ENCODE data around the gene DCAKD.

DCAKD gene

GRCh38 chr17:45009676-45010467 lies 41.6 kb downstream of the DCAKD start:
- H3K27me3 Mint-ChIP-seq, result peaks cover 16% of the 10 kb centered on the region
- DNase-seq (no peak), ATAC-seq (no peak)
- no peak overlapping the region for H3K27ac Mint-ChIP-seq
- no peak overlapping the region for H3K4me3 Mint-ChIP-seq
- H3K4me1 Mint-ChIP-seq, result no peaks in the 10 kb centered on the region
- no peaks in the 10 kb centered on the region for H3K9me3 Mint-ChIP-seq
- no peaks in the 10 kb centered on the region for H3K36me3 Mint-ChIP-seq (ENCODE audit: low read depth)

- no peak overlapping the region for H3K27ac Mint-ChIP-seq
- no peaks in the 10 kb centered on the region for H3K9me3 Mint-ChIP-seq
- no peaks in the 10 kb centered on the region for H3K4me1 Mint-ChIP-seq
- H3K36me3 Mint-ChIP-seq (ENCODE audit: low read depth), result no peaks in the 10 kb centered on the region
- H3K27me3 Mint-ChIP-seq, result peaks cover 18% of the 10 kb centered on the region
- H3K4me3 Mint-ChIP-seq, result no peak overlapping the region
- no peak for ATAC-seq
- DNase-seq, result no peak
Measured at GRCh38 chr17:45008216-45008615, 43.2 kb downstream of the DCAKD start.

GRCh38 chr17:45006927-45007461 lies 44.4 kb downstream of the DCAKD start:
- H3K36me3 Mint-ChIP-seq (ENCODE audit: low read depth), result no peaks in the 10 kb centered on the region
- ATAC-seq, result no peak
- H3K27ac Mint-ChIP-seq, result no peak overlapping the region
- H3K27me3 Mint-ChIP-seq, result peaks cover 18% of the 10 kb centered on the region
- H3K4me3 Mint-ChIP-seq, result no peak overlapping the region
- no peak for DNase-seq
- no peaks in the 10 kb centered on the region for H3K4me1 Mint-ChIP-seq
- H3K9me3 Mint-ChIP-seq, result no peaks in the 10 kb centered on the region

GRCh38 chr17:45005700-45006099 lies 45.7 kb downstream of the DCAKD start:
- Mint-ChIP-seq H3K4me1 (no peaks in the 10 kb centered on the region), H3K9me3 (no peaks in the 10 kb centered on the region), H3K27me3 (peaks cover 18% of the 10 kb centered on the region), H3K27ac (no peak overlapping the region), H3K36me3 (ENCODE audit: low read depth) (no peaks in the 10 kb centered on the region), H3K4me3 (no peak overlapping the region)
- DNase-seq (no peak), ATAC-seq (no peak)

GRCh38 chr17:45004388-45004787 lies 47.0 kb downstream of the DCAKD start:
- Mint-ChIP-seq H3K27ac (no peak overlapping the region), H3K36me3 (ENCODE audit: low read depth) (no peaks in the 10 kb centered on the region), H3K27me3 (peaks cover 18% of the 10 kb centered on the region), H3K4me1 (no peaks in the 10 kb centered on the region), H3K4me3 (no peak overlapping the region), H3K9me3 (peaks cover 4% of the 10 kb centered on the region)
- DNase-seq (no peak), ATAC-seq (no peak)

GRCh38 chr17:45003877-45004276 lies 47.6 kb downstream of the DCAKD start:
- DNase-seq, result no peak
- Mint-ChIP-seq H3K4me3 (no peak overlapping the region), H3K4me1 (no peaks in the 10 kb centered on the region), H3K27ac (no peak overlapping the region), H3K27me3 (peaks cover 18% of the 10 kb centered on the region), H3K9me3 (peaks cover 8% of the 10 kb centered on the region), H3K36me3 (ENCODE audit: low read depth) (no peaks in the 10 kb centered on the region)
- no peak for ATAC-seq

GRCh38 chr17:45001310-45001709 lies 50.1 kb downstream of the DCAKD start:
- no peak overlapping the region for H3K4me3 Mint-ChIP-seq
- ATAC-seq, result no peak
- H3K27ac Mint-ChIP-seq, result no peak overlapping the region
- no peaks in the 10 kb centered on the region for H3K4me1 Mint-ChIP-seq
- H3K36me3 Mint-ChIP-seq (ENCODE audit: low read depth), result no peaks in the 10 kb centered on the region
- peaks cover 9% of the 10 kb centered on the region for H3K27me3 Mint-ChIP-seq
- peaks cover 8% of the 10 kb centered on the region for H3K9me3 Mint-ChIP-seq
- no peak for DNase-seq

GRCh38 chr17:44999433-44999832 lies 52.0 kb downstream of the DCAKD start:
- H3K27me3 Mint-ChIP-seq, result peaks cover 8% of the 10 kb centered on the region
- H3K36me3 Mint-ChIP-seq (ENCODE audit: low read depth), result no peaks in the 10 kb centered on the region
- no peaks in the 10 kb centered on the region for H3K4me1 Mint-ChIP-seq
- no peak overlapping the region for H3K27ac Mint-ChIP-seq
- ATAC-seq, result no peak
- DNase-seq, result no peak
- H3K4me3 Mint-ChIP-seq, result no peak overlapping the region
- H3K9me3 Mint-ChIP-seq, result peaks cover 8% of the 10 kb centered on the region

GRCh38 chr17:44998646-44999045 lies 52.8 kb downstream of the DCAKD start:
- no peak for DNase-seq
- Mint-ChIP-seq H3K27me3 (peaks cover 9% of the 10 kb centered on the region), H3K27ac (no peak overlapping the region), H3K9me3 (peaks cover 8% of the 10 kb centered on the region), H3K4me3 (no peak overlapping the region), H3K4me1 (no peaks in the 10 kb centered on the region), H3K36me3 (ENCODE audit: low read depth) (no peaks in the 10 kb centered on the region)
- no peak for ATAC-seq

GRCh38 chr17:44997733-44998520 lies 53.5 kb downstream of the DCAKD start:
- no peaks in the 10 kb centered on the region for H3K36me3 Mint-ChIP-seq (ENCODE audit: low read depth)

GRCh38 chr17:44996304-44996703 lies 55.1 kb downstream of the DCAKD start:
- peaks cover 9% of the 10 kb centered on the region for H3K27me3 Mint-ChIP-seq

More at GRCh38 chr17:44997733-44998520, 53.5 kb downstream of the DCAKD start:
- DNase-seq (no peak), ATAC-seq (no peak)
- H3K9me3 Mint-ChIP-seq, result peaks cover 8% of the 10 kb centered on the region
- H3K27ac Mint-ChIP-seq, result no peak overlapping the region
- H3K4me3 Mint-ChIP-seq, result no peak overlapping the region
- no peaks in the 10 kb centered on the region for H3K4me1 Mint-ChIP-seq
- peaks cover 9% of the 10 kb centered on the region for H3K27me3 Mint-ChIP-seq

GRCh38 chr17:44995436-44996001 lies 55.9 kb downstream of the DCAKD start:
- peaks cover 10% of the 10 kb centered on the region for H3K27me3 Mint-ChIP-seq
- no peaks in the 10 kb centered on the region for H3K4me1 Mint-ChIP-seq

More at GRCh38 chr17:44996304-44996703, 55.1 kb downstream of the DCAKD start:
- no peaks in the 10 kb centered on the region for H3K4me1 Mint-ChIP-seq
- H3K4me3 Mint-ChIP-seq, result no peak overlapping the region
- DNase-seq (no peak), ATAC-seq (no peak)
- H3K36me3 Mint-ChIP-seq (ENCODE audit: low read depth), result no peaks in the 10 kb centered on the region
- no peak overlapping the region for H3K27ac Mint-ChIP-seq
- H3K9me3 Mint-ChIP-seq, result peaks cover 8% of the 10 kb centered on the region

GRCh38 chr17:44992242-44992939 lies 59.0 kb downstream of the DCAKD start:
- H3K9me3 Mint-ChIP-seq, result no peaks in the 10 kb centered on the region
- no peaks in the 10 kb centered on the region for H3K36me3 Mint-ChIP-seq (ENCODE audit: low read depth)
- H3K27me3 Mint-ChIP-seq, result peaks cover 35% of the 10 kb centered on the region
- peaks cover 6% of the 10 kb centered on the region for H3K4me1 Mint-ChIP-seq
- no peak overlapping the region for H3K27ac Mint-ChIP-seq
- ATAC-seq (no peak), DNase-seq (no peak)
- no peak overlapping the region for H3K4me3 Mint-ChIP-seq

More at GRCh38 chr17:44995436-44996001, 55.9 kb downstream of the DCAKD start:
- DNase-seq (no peak), ATAC-seq (no peak)
- Mint-ChIP-seq H3K4me3 (no peak overlapping the region), H3K9me3 (peaks cover 8% of the 10 kb centered on the region), H3K36me3 (ENCODE audit: low read depth) (no peaks in the 10 kb centered on the region), H3K27ac (no peak overlapping the region)

GRCh38 chr17:44990994-44991393 lies 60.4 kb downstream of the DCAKD start:
- no peak overlapping the region for H3K27ac Mint-ChIP-seq
- peaks cover 6% of the 10 kb centered on the region for H3K4me1 Mint-ChIP-seq
- DNase-seq (no peak), ATAC-seq (no peak)
- peaks cover 42% of the 10 kb centered on the region for H3K27me3 Mint-ChIP-seq
- H3K36me3 Mint-ChIP-seq (ENCODE audit: low read depth), result no peaks in the 10 kb centered on the region
- H3K4me3 Mint-ChIP-seq, result no peak overlapping the region
- H3K9me3 Mint-ChIP-seq, result no peaks in the 10 kb centered on the region
